T follicular helper cell (primary cell): ENCODE measurements around the gene GABBR2.

Source experiments
- DNase-seq: peaks from one replicate; pipeline ENCODE4 v3.0.0-alpha.2; 2020; ENCODE audit warnings: low read depth

GABBR2 gene

GRCh38 chr9:98541684-98542230 is 167.0 kb downstream of the GABBR2 start:
- no peak for DNase-seq

GRCh38 chr9:98540476-98540875 is 168.3 kb downstream of the GABBR2 start:
- no peak for DNase-seq

DNA sequence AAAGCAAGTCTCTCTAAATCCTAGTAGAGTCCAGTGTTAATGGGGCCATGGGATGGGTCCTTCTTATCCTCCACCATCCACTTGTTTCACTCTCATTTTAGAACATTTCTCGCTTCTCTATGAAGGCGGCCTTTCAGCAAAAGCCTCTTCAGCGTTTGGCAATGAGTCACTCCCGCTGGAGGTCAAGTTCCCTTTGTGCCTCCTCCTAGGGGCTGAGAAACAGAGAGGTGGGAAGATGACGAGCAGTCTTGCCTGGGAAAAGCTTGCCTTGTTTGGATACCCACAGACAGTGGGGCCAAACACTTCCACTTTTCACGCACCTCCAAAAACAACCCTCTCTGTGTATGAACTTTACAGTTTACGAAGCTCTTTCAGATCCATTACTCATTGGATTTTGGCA is 168.8 kb downstream of the GABBR2 start:
- DNase-seq = no peak

- DNase-seq = no peak
These were observed 170.1 kb downstream of the GABBR2 start for GRCh38 chr9:98538626-98539031.

DNA sequence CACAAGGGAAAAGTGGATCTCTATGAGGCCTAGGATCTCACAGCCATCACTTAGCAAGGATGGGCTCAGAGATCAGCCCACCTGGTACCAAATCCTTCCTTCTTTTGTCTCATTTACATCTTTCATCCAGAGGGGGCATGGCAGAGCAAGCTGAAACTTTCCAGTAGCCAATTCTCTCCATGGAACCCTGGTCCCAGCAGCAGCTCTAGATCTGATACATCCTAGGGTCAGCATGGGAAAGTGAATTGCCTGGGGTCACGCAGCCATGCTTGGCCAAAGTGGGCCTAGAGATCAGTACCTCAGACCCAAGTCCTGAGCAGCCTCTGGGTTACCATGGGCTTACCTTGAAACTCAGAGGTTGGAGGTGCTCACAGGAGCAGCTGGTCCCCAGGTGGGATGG is 170.5 kb downstream of the GABBR2 start:
- no peak for DNase-seq

GRCh38 chr9:98536542-98537173 is 172.1 kb downstream of the GABBR2 start:
- no peak for DNase-seq

- no peak for DNase-seq
These were observed 174.9 kb downstream of the GABBR2 start for GRCh38 chr9:98533866-98534265.

GRCh38 chr9:98533132-98533531 is 175.6 kb downstream of the GABBR2 start:
- no peak for DNase-seq

DNA sequence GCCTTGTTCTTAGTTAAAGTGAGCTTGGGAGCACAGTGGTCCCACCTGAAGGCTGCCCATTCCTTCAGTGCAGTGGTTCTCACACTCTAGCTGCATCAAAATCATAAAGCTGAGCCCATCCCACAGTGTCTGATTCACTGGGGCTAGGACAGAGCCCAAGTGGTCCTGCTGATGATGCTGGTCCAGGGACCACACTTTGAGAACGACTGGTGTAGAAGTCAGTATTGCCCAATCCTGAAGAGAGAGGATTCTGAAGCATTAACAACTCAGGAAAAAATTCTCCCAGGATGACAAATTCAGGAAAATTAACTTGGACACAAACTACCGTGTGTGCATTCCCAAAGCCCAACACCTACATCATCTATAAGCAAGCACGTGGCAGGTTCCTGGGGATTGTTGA is 176.2 kb downstream of the GABBR2 start:
- DNase-seq = no peak

DNA sequence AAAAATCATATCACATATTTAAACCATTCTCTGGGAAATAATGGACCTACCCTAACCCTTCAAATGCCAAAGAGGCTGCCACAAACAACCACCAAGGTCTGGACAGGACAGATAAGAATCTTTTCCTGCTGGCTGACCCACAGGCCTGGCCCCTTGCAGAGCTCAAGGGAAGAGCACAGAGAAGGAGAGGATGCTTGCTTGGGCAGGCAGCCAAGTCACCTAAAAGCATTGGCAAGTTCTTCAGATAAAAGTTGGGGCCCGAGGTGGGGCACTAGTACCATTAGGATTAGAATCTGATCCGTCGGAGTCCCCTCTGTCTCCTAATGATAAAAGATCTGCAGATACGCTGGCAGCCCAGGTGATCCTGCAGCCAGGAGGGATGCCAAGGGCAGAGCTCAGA is 176.6 kb downstream of the GABBR2 start:
- no peak for DNase-seq

GRCh38 chr9:98530806-98531386 is 177.8 kb downstream of the GABBR2 start:
- DNase-seq = no peak

- DNase-seq = no peak
These were observed 178.5 kb downstream of the GABBR2 start for GRCh38 chr9:98530275-98530674.

DNA sequence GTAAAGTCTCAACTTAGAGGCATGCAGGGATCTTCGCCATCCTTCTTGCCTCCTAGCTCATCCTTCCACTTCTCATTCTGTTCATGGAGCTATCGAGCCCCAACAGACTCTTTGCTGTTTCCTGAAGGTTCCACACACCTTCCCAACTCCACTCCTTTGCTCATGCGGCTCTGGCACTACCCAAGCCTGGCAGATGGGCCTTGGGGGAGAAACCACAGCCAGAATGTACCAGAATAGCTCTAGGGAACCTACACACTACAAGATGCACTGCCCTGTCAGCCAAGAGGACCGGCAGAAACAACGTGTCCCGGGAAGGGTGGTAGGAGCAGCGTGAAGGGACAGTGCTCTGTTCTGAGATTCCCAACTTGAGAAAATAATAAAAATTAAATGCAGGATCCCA is 178.9 kb downstream of the GABBR2 start:
- DNase-seq = no peak

DNA sequence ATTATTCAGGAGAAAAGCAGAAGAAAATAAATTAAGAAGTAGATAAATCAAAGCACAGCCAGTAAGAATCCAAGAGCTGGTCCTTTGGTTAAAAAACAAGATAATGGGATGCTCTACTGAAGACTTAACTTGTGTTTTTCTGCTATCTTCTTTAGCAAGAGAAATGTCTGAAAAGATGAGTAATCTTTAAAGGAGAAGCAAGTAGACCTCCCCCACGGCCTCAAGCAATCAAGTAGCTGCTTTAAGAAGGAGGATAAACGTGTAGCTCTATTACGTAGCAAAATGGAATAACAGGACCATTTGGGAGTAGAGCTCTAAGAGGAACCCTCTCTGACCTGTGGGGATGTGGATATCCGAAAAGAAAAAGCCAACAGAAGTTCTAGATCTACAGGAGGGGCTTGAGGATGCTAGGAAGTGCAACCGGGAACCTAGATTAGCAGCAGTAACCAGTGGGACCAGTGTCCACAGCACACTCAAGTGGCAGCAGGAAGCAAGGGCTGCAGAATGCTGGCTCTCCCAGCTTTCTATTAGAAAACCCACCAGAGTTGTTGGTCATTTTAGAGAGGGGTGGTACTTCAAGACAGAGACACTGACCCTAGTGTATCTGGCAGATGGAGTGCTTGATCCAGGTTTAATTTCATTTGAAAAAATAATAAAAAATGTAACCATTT is 185.4 kb downstream of the GABBR2 start:
- DNase-seq = no peak

- DNase-seq = no peak
These were observed 186.2 kb downstream of the GABBR2 start for GRCh38 chr9:98522487-98522886.

- no peak for DNase-seq
These were observed 187.6 kb downstream of the GABBR2 start for GRCh38 chr9:98521141-98521540.

GRCh38 chr9:98520221-98520960 is 188.3 kb downstream of the GABBR2 start:
- no peak for DNase-seq

- no peak for DNase-seq
These were observed 189.1 kb downstream of the GABBR2 start for GRCh38 chr9:98519641-98520040.

GRCh38 chr9:98518556-98518955 is 190.2 kb downstream of the GABBR2 start:
- no peak for DNase-seq

GRCh38 chr9:98517761-98518160 is 191.0 kb downstream of the GABBR2 start:
- no peak for DNase-seq

GRCh38 chr9:98516897-98517503 is 191.7 kb downstream of the GABBR2 start:
- no peak for DNase-seq
